ENCODE results near the gene WNK2.

DNA sequence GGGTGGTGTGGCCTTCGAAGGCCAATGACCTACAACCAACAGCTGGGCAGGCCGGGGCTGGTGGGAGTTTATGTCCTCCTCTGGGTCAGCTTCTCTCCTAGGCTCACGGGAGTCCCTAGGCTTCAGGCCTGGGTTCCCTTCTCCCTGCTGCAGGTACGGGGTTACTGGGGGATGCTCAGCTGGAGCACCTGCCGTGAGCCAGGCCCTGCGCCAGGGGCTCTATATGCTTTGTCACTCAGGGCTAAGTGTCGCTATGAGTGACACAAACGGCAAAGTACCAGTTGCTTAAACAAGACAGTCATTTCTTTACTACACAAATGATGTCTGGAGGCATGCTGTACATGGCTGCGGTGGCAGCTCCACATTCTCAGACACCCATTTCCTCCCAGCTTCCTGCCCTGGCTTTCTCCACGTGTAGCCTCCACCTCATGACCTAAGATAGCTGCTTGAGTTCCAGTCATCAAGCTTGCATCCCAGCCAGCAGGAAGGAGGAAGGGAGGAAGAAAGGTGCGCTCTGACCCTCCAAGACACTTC, 27.4 kb upstream of the WNK2 start:
- TF ChIP-seq, protein P1, sequence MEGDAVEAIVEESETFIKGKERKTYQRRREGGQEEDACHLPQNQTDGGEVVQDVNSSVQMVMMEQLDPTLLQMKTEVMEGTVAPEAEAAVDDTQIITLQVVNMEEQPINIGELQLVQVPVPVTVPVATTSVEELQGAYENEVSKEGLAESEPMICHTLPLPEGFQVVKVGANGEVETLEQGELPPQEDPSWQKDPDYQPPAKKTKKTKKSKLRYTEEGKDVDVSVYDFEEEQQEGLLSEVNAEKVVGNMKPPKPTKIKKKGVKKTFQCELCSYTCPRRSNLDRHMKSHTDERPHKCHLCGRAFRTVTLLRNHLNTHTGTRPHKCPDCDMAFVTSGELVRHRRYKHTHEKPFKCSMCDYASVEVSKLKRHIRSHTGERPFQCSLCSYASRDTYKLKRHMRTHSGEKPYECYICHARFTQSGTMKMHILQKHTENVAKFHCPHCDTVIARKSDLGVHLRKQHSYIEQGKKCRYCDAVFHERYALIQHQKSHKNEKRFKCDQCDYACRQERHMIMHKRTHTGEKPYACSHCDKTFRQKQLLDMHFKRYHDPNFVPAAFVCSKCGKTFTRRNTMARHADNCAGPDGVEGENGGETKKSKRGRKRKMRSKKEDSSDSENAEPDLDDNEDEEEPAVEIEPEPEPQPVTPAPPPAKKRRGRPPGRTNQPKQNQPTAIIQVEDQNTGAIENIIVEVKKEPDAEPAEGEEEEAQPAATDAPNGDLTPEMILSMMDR (IDR thresholded peaks at IDR 0.05; ENCODE audit: low read depth, low read length, poor library complexity, severe bottlenecking) = no peak
- no peak for TF ChIP-seq EZH2phosphoT487 (IDR thresholded peaks at IDR 0.05; ENCODE audit: borderline replicate concordance, low read length)

Data from DOHH2 (cell line).